GM23338 (cell line): ENCODE data around the gene ATOH8.

ENCODE experiments used
- EZH2 ChIP-seq: fragments of 200-600 bp; sonication (generic); IDR thresholded peaks from one replicate; pipeline ENCODE4 v1.8.0; 2017; ENCODE audit warnings: antibody characterized with exemption, mild to moderate bottlenecking, low read depth; ENCODE audit not compliant: unreplicated experiment
- EZH2phosphoT487 ChIP-seq: fragments of 200-600 bp; sonication (generic); IDR thresholded peaks from one replicate; pipeline ENCODE4 v1.8.1; 2018; ENCODE audit warnings: antibody characterized with exemption; ENCODE audit not compliant: unreplicated experiment
- JUNB ChIP-seq: IDR thresholded peaks from one replicate; pipeline ENCODE4 v1.6.1; 2016; ENCODE audit warnings: antibody characterized with exemption; ENCODE audit not compliant: unreplicated experiment
- POLR2AphosphoS5 ChIP-seq: IDR thresholded peaks from 2 replicates; pipeline ENCODE4 v1.6.1; 2016; ENCODE audit warnings: antibody characterized with exemption, low read depth
- TF ChIP-seq, protein P1 (sequence below), 2 experiments: fragments of 200-600 bp in 1 of 2; sonication (generic) in 1 of 2; conservative IDR thresholded peaks; 2 replicates each; pipeline versions ENCODE4 v1.5.1 to v1.6.1; 2016 to 2017; ENCODE audit warnings: antibody characterized with exemption in 2 of 2, low read depth in 2 of 2, mild to moderate bottlenecking in 2 of 2, moderate library complexity in 1 of 2

DNA sequence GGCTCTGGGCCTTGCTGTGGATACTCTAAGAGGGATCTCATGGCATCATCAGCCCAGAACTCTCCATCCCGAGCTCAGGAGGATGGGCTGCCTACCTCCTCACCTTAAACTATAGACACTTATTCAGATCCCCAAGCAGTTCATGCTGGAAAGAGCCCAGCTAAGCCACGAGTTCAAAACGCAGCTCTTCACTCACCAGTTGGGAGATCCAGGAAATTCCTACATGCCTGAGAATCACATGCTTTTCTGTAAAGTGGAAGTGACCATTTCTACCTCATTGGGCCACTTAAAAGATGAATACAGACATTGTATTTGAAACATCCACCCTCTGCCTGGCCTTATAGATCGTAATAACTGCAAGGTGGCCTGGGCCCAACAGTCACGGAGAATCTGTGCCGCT is 6.6 kb downstream of the ATOH8 start:
- TF ChIP-seq, protein P1, sequence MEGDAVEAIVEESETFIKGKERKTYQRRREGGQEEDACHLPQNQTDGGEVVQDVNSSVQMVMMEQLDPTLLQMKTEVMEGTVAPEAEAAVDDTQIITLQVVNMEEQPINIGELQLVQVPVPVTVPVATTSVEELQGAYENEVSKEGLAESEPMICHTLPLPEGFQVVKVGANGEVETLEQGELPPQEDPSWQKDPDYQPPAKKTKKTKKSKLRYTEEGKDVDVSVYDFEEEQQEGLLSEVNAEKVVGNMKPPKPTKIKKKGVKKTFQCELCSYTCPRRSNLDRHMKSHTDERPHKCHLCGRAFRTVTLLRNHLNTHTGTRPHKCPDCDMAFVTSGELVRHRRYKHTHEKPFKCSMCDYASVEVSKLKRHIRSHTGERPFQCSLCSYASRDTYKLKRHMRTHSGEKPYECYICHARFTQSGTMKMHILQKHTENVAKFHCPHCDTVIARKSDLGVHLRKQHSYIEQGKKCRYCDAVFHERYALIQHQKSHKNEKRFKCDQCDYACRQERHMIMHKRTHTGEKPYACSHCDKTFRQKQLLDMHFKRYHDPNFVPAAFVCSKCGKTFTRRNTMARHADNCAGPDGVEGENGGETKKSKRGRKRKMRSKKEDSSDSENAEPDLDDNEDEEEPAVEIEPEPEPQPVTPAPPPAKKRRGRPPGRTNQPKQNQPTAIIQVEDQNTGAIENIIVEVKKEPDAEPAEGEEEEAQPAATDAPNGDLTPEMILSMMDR (conservative IDR thresholded peaks at IDR 0.05; ENCODE audit: low read depth in 2 of 2): no peak
- TF ChIP-seq EZH2phosphoT487: no peak
- TF ChIP-seq POLR2AphosphoS5: no peak
- no peak for TF ChIP-seq EZH2
- no peak for TF ChIP-seq JUNB
